Hepatocyte (in vitro differentiated cells): Measurements from ENCODE around the gene MEGF8. TPM values are rescaled to one million over a fixed set of nuclear protein-coding genes. Genes with fewer than 3 reads are reported as not detected.

Experiments
- DNase-seq: peaks from one replicate; pipeline ENCODE4 v3.0.0-alpha.2; 2016; ENCODE audit warnings: low spot score
- H2AFZ ChIP-seq: fragments of 200-600 bp; sonication (generic); 2 replicates; pipeline ENCODE4 v1.6.0; 2016; ENCODE audit warnings: antibody characterized with exemption, mild to moderate bottlenecking
- H3K27ac ChIP-seq: fragments of 200-600 bp; sonication (generic); 2 replicates; pipeline ENCODE4 v1.5.1; 2016; ENCODE audit warnings: mild to moderate bottlenecking
- H3K27me3 ChIP-seq: fragments of 200-600 bp; sonication (generic); 2 replicates; pipeline ENCODE4 v1.6.1; 2016
- H3K36me3 ChIP-seq: fragments of 200-600 bp; sonication (generic); replicated peaks from 2 replicates; pipeline ENCODE4 v1.5.1; 2016; ENCODE audit warnings: low read depth; ENCODE audit not compliant: insufficient read depth
- H3K4me1 ChIP-seq: fragments of 200-600 bp; sonication (generic); 2 replicates; pipeline ENCODE4 v1.5.1; 2016; ENCODE audit warnings: mild to moderate bottlenecking, moderate library complexity; ENCODE audit not compliant: insufficient read depth
- H3K4me2 ChIP-seq: fragments of 200-600 bp; sonication (generic); 2 replicates; pipeline ENCODE4 v1.6.0; 2016
- H3K4me3 ChIP-seq: fragments of 200-600 bp; sonication (generic); 2 replicates; pipeline ENCODE4 v1.5.1; 2016; ENCODE audit warnings: mild to moderate bottlenecking
- H3K79me2 ChIP-seq: fragments of 200-600 bp; sonication (generic); 2 replicates; pipeline ENCODE4 v1.6.0; 2017; ENCODE audit warnings: mild to moderate bottlenecking
- H3K9me2 ChIP-seq: fragments of 200-600 bp; sonication (generic); replicated peaks from 2 replicates; pipeline ENCODE4 v1.6.0; 2017; ENCODE audit warnings: mild to moderate bottlenecking; ENCODE audit not compliant: insufficient read depth
- H3K9me3 ChIP-seq: fragments of 200-600 bp; sonication (generic); 2 replicates; pipeline ENCODE4 v1.5.1; 2016; ENCODE audit warnings: low read depth, mild to moderate bottlenecking
- H4K20me1 ChIP-seq: fragments of 200-600 bp; sonication (generic); 2 replicates; pipeline ENCODE4 v1.6.0; 2016; ENCODE audit warnings: mild to moderate bottlenecking; ENCODE audit not compliant: insufficient read depth, poor library complexity, severe bottlenecking
- CTCF ChIP-seq: fragments of 200-600 bp; sonication (generic); IDR thresholded peaks from 2 replicates; pipeline ENCODE4 v1.5.1; 2016; ENCODE audit warnings: antibody characterized with exemption, mild to moderate bottlenecking; ENCODE audit not compliant: poor library complexity
- EZH2 ChIP-seq: fragments of 200-600 bp; sonication (generic); IDR thresholded peaks from 2 replicates; pipeline ENCODE4 v1.6.1; 2016; ENCODE audit warnings: antibody characterized with exemption, mild to moderate bottlenecking, borderline replicate concordance
- EZH2phosphoT487 ChIP-seq: fragments of 200-600 bp; sonication (generic); IDR thresholded peaks from one replicate; pipeline ENCODE4 v1.6.1; 2018; ENCODE audit warnings: antibody characterized with exemption, mild to moderate bottlenecking, low read depth, moderate library complexity; ENCODE audit not compliant: unreplicated experiment, severe bottlenecking
- WGBS: methylation state at CpG from one replicate; pipeline ENCODE4 v1.1.6; 2016; ENCODE audit warnings: low lambda C conversion rate; ENCODE audit errors: missing lambda C conversion rate; 5-methylcytosine and 5-hydroxymethylcytosine counted together
- polyA plus RNA-seq: library from polyadenylated mRNA; unstranded; fragments of >200 nt; fragmentation: Nextera tagmentation; extraction: Ambion mirVana; gene quantifications from 2 replicates; pipeline ENCODE4 v1.2.1, GENCODE V29; 2016
- total RNA-seq: library from RNA; depleted of rRNA; stranded (reverse); fragments of >200 nt; gene quantifications from 2 replicates; pipeline ENCODE4 v1.2.3, GENCODE V29; 2014

MEGF8 gene
- total and polyA plus RNA-seq, 2 experiments from 2014 or later = 8.3 to 19.2 TPM

GRCh38 chr19:42295831-42296525 lies 29.5 kb upstream of the MEGF8 start:
- Histone ChIP-seq H3K27ac (no peak overlapping the region), H3K36me3 (no peaks in the 10 kb centered on the region)
- peak; percentile 87 for DNase-seq

GRCh38 chr19:42297039-42297438 lies 28.4 kb upstream of the MEGF8 start:
- Histone ChIP-seq H3K27me3 (no peaks in the 10 kb centered on the region), H3K9me3 (no peaks in the 10 kb centered on the region), H3K36me3 (no peaks in the 10 kb centered on the region), H2AFZ (no peak overlapping the region), H4K20me1 (peaks cover under 1% of the 10 kb centered on the region), H3K4me1 (peaks cover 5% of the 10 kb centered on the region), H3K27ac (no peak overlapping the region), H3K79me2 (peaks cover 21% of the 10 kb centered on the region), H3K4me2 (no peak overlapping the region), H3K4me3 (no peak overlapping the region), H3K9me2 (no peaks in the 10 kb centered on the region)
- TF ChIP-seq CTCF = no peak
- WGBS = 98% methylated on average over 15 of the region's 15 CpGs
- no peak for DNase-seq

More at GRCh38 chr19:42295831-42296525, 29.5 kb upstream of the MEGF8 start:
- Histone ChIP-seq H3K9me2 (no peaks in the 10 kb centered on the region), H4K20me1 (peaks cover 7% of the 10 kb centered on the region), H3K9me3 (no peaks in the 10 kb centered on the region), H3K4me3 (no peak overlapping the region), H3K4me2 (no peak overlapping the region), H3K4me1 (peaks cover 2% of the 10 kb centered on the region), H3K79me2 (peaks cover 13% of the 10 kb centered on the region), H2AFZ (no peak overlapping the region), H3K27me3 (no peaks in the 10 kb centered on the region)
- 82% methylated on average over 6 of the region's 6 CpGs for WGBS
- TF ChIP-seq EZH2 (no peak), CTCF (peak; percentile 77)

- peak within 1 kb of the TSS; percentile 63 for H3K27ac ChIP-seq
Observed at GRCh38 chr19:42301646-42302203, 23.7 kb upstream of the MEGF8 start, which contains the start of gene PRR19. PRR19 (plus strand) TSS chr19:42302132; CDS start chr19:42309585, 7,453 bp downstream.

More at GRCh38 chr19:42301646-42302203, 23.7 kb upstream of the MEGF8 start, which contains the start of gene PRR19:
- 4% methylated on average over 18 of the region's 21 CpGs for WGBS
- TF ChIP-seq CTCF = no peak
- TF ChIP-seq EZH2 = no peak
- no peak for TF ChIP-seq EZH2phosphoT487
- H3K4me3 ChIP-seq = peak within 1 kb of the TSS; percentile 41
- no peaks in the 10 kb centered on the region for H3K36me3 ChIP-seq
- H3K27me3 ChIP-seq = no peaks in the 10 kb centered on the region
- peak; percentile 57 for DNase-seq
- peak within 1 kb of the TSS; percentile 66 for H2AFZ ChIP-seq
- H3K4me2 ChIP-seq = peak within 1 kb of the TSS; percentile 97
- H3K9me2 ChIP-seq = no peaks in the 10 kb centered on the region
- H3K79me2 ChIP-seq = peaks cover 21% of the 10 kb centered on the region
- H3K9me3 ChIP-seq = no peaks in the 10 kb centered on the region
- no peaks in the 10 kb centered on the region for H4K20me1 ChIP-seq
- H3K4me1 ChIP-seq = peaks cover 9% of the 10 kb centered on the region
